ENCODE data around the gene TAS2R30.

GRCh38 chr12:11133162-11133561, 1.3 kb downstream of the TAS2R30 start:
- TF ChIP-seq ZNF677 (tag by site-specific recombination; IDR thresholded peaks at IDR 0.05), result no peak
- TF ChIP-seq CTCF (tag by site-specific recombination; IDR thresholded peaks at IDR 0.05), result no peak
- TF ChIP-seq ZNF292 (tag by site-specific recombination; IDR thresholded peaks at IDR 0.05; ENCODE audit: borderline replicate concordance, low read depth), result no peak
- TF ChIP-seq ZBTB10 (tag by site-specific recombination; IDR thresholded peaks at IDR 0.05), result no peak
- no peak for TF ChIP-seq ELK4 (IDR thresholded peaks at IDR 0.05; ENCODE audit: borderline replicate concordance, low read depth, low read length)
- TF ChIP-seq TCF7L2 (IDR thresholded peaks at IDR 0.05; ENCODE audit: borderline replicate concordance, low read depth, low read length), result no peak
- TF ChIP-seq ZNF169 (tag by site-specific recombination; IDR thresholded peaks at IDR 0.05), result no peak
- no peak for TF ChIP-seq ZNF335 (tag by site-specific recombination; conservative IDR thresholded peaks at IDR 0.05)

Measured in HEK293 (cell line).